Central memory CD8-positive, alpha-beta T cell (primary cell): ENCODE data around the gene CCDC192.

Experiments used
- ATAC-seq: fragments of 150-1000 bp; cut with Tn5 transposase; replicated peaks from 2 replicates; pipeline ENCODE4 v1.10.0; 2022; ENCODE audit warnings: mild to moderate bottlenecking, moderate FRiP score, moderate number of reproducible peaks; ENCODE audit not compliant: poor library complexity, severe bottlenecking; ENCODE audit errors: extremely low read depth
- DNase-seq, 2 donors: peaks; one replicate each; pipeline ENCODE4 v3.0.0; 2021; ENCODE audit warnings: low spot score in 2 of 2
- H3K27ac Mint-ChIP-seq: one replicate; pipeline ENCODE4 v1.8.0; 2022; ENCODE audit warnings: low read depth, mild to moderate bottlenecking, moderate library complexity, mixed read lengths
- H3K27me3 Mint-ChIP-seq: one replicate; pipeline ENCODE4 v1.8.0; 2022; ENCODE audit warnings: mixed read lengths
- H3K36me3 Mint-ChIP-seq: one replicate; pipeline ENCODE4 v1.8.0; 2022; ENCODE audit warnings: mild to moderate bottlenecking, moderate library complexity, mixed read lengths; ENCODE audit not compliant: insufficient read depth
- H3K4me1 Mint-ChIP-seq: one replicate; pipeline ENCODE4 v1.8.0; 2022; ENCODE audit warnings: mixed read lengths
- H3K4me3 Mint-ChIP-seq: one replicate; pipeline ENCODE4 v1.8.0; 2022; ENCODE audit warnings: mild to moderate bottlenecking, moderate library complexity, mixed read lengths
- H3K9me3 Mint-ChIP-seq: one replicate; pipeline ENCODE4 v1.8.0; 2022; ENCODE audit warnings: mixed read lengths

The CCDC192 gene

GRCh38 chr5:127806776-127807175 lies 103.6 kb downstream of the CCDC192 start:
- Mint-ChIP-seq H3K27ac (no peak overlapping the region), H3K4me3 (no peak overlapping the region), H3K9me3 (no peaks in the 10 kb centered on the region), H3K4me1 (no peaks in the 10 kb centered on the region), H3K36me3 (no peaks in the 10 kb centered on the region), H3K27me3 (peaks cover 25% of the 10 kb centered on the region)
- no peak for ATAC-seq
- DNase-seq, result no peak

GRCh38 chr5:127809533-127809932 lies 106.3 kb downstream of the CCDC192 start:
- no peak for ATAC-seq
- H3K4me1 Mint-ChIP-seq, result no peaks in the 10 kb centered on the region
- no peaks in the 10 kb centered on the region for H3K36me3 Mint-ChIP-seq
- H3K4me3 Mint-ChIP-seq, result no peak overlapping the region
- no peaks in the 10 kb centered on the region for H3K9me3 Mint-ChIP-seq
- DNase-seq, result no peak
- peaks cover 41% of the 10 kb centered on the region for H3K27me3 Mint-ChIP-seq
- no peak overlapping the region for H3K27ac Mint-ChIP-seq

- Mint-ChIP-seq H3K4me3 (no peak overlapping the region), H3K9me3 (no peaks in the 10 kb centered on the region), H3K27ac (no peak overlapping the region), H3K36me3 (no peaks in the 10 kb centered on the region), H3K27me3 (peaks cover 46% of the 10 kb centered on the region), H3K4me1 (no peaks in the 10 kb centered on the region)
- DNase-seq (no peak), ATAC-seq (no peak)
Observed at GRCh38 chr5:127810017-127810416, 106.8 kb downstream of the CCDC192 start.

DNA sequence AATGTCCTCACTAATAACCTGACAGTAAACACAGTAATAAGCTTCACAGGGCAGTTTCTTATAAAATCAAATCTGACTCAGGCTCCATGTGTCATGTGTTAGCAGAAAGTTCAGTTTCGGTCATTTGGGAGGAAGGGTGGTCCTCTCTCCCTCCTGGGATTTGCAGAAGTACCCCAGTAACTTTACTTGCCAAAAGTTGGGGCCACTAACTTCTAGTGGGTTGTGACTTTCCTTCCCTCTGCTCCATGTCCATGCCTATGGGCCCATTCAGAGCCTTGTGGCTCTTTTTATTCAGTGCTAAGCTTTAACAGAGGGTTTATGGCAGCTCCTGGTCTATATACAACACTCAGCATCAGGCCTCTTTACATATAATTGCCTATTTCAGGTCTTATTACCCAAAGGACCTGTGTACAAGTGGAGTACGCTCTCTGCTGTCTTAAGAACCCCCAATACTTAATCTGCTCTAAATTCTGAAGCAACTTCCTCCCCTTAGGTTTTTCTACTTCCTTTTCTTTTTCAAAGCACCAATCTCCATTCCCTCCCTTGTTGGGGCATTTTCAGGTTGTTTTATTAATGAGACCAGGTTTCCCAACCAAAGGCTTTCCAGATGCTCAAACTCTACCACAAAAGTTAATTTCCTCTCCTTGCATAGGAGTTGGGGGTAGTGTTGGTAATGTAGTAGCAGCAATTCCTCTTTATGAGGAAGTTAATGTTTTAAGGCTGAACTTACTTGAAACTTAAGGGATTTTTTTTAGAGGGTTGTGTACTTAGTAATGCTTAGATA lies 107.7 kb downstream of the CCDC192 start:
- Mint-ChIP-seq H3K4me1 (no peaks in the 10 kb centered on the region), H3K27ac (no peak overlapping the region)
- ATAC-seq, result no peak

GRCh38 chr5:127812570-127812969 lies 109.4 kb downstream of the CCDC192 start:
- DNase-seq, result no peak

More for the DNA sequence above, 107.7 kb downstream of the CCDC192 start:
- H3K9me3 Mint-ChIP-seq, result no peaks in the 10 kb centered on the region
- H3K4me3 Mint-ChIP-seq, result no peak overlapping the region
- H3K36me3 Mint-ChIP-seq, result no peaks in the 10 kb centered on the region
- no peak for DNase-seq
- H3K27me3 Mint-ChIP-seq, result peaks cover 55% of the 10 kb centered on the region

DNA sequence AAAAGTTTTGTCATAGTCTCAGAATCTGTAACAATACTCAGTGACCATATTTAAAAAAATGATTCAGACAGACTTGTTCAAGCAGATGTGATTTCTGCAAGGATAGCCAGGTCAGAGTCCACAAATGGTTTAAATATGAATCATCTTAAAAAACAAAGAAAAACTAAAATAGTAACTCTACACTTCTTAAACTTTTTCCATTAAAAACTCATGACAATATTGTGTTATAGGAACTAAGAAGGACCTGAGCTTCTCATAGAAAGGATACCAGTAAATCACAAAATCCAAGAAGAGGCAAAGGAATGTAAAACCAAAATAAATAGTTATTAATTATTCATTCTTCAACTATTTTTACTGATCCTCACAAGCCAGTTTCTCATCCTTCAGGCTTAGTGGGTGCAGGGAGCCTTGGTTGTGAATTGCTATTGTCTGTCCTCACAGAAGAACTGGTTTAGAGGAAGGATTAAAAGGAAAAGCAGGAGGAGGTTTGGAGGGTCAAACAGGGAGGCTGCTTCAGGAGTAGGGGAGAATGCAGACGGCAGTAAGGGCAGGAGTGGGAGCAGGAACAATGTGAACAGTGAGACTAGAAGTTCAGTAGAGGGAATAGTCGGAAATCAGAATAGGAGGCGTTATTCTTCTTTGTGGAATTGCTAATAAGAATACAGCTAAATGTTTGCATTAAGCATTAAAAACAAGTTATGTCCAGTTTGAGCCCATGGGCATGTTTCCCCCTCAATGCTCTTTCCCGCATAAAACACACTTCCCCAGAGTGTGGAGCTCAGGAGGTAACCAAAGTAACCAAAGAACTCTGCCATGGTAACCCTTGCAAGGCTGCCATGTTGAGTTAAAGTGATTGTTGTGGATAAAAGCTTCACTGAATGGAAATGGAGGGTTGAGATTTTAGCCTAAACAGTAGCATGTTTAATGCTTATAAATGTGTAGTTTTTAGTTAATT lies 110.7 kb downstream of the CCDC192 start:
- DNase-seq (no peak), ATAC-seq (no peak)
- Mint-ChIP-seq H3K4me1 (no peaks in the 10 kb centered on the region), H3K27ac (no peak overlapping the region), H3K4me3 (no peak overlapping the region), H3K9me3 (no peaks in the 10 kb centered on the region), H3K27me3 (peaks cover 65% of the 10 kb centered on the region), H3K36me3 (no peaks in the 10 kb centered on the region)

More at GRCh38 chr5:127812570-127812969, 109.4 kb downstream of the CCDC192 start:
- H3K4me1 Mint-ChIP-seq, result no peaks in the 10 kb centered on the region
- H3K36me3 Mint-ChIP-seq, result no peaks in the 10 kb centered on the region
- no peak for ATAC-seq
- peaks cover 55% of the 10 kb centered on the region for H3K27me3 Mint-ChIP-seq
- H3K27ac Mint-ChIP-seq, result no peak overlapping the region
- H3K9me3 Mint-ChIP-seq, result no peaks in the 10 kb centered on the region
- H3K4me3 Mint-ChIP-seq, result no peak overlapping the region

- Mint-ChIP-seq H3K4me3 (no peak overlapping the region), H3K27ac (no peak overlapping the region), H3K4me1 (no peaks in the 10 kb centered on the region), H3K9me3 (no peaks in the 10 kb centered on the region), H3K36me3 (no peaks in the 10 kb centered on the region), H3K27me3 (peaks cover 68% of the 10 kb centered on the region)
- no peak for ATAC-seq
- no peak for DNase-seq
Observed at GRCh38 chr5:127814588-127814973, 111.4 kb downstream of the CCDC192 start.

DNA sequence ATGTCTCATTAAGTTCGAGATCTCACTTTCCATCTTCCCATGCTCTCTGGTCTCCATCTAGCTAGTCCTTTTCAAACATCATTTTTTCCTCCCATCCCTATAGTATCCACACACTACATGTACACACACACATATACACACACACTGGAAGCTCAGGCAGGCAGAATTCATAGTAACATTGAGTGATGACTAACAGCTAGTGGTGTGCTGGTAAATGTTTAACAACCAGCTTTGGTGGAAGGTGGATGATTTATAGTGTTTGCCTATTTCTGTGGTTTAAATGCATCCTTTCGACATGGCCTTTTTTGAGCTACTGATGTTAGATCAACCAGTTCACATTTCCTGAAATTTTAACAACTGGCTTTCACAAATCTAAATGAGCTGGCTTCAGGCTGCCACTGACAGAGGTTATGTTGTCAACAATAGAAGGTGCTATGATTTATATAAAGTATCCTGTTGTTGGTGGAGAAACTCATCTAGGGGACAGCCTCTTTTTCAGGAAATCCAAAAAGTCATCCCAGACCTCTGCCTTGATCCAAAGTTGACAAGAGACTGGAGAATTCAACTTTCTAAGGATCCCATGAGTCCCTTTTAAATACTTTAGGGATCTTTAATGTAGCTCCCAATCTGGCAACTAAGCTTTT lies 117.8 kb downstream of the CCDC192 start:
- Mint-ChIP-seq H3K4me1 (no peaks in the 10 kb centered on the region), H3K36me3 (no peaks in the 10 kb centered on the region), H3K27me3 (peaks cover 13% of the 10 kb centered on the region), H3K4me3 (no peak overlapping the region), H3K9me3 (no peaks in the 10 kb centered on the region), H3K27ac (no peak overlapping the region)
- ATAC-seq (no peak), DNase-seq (no peak)

DNA sequence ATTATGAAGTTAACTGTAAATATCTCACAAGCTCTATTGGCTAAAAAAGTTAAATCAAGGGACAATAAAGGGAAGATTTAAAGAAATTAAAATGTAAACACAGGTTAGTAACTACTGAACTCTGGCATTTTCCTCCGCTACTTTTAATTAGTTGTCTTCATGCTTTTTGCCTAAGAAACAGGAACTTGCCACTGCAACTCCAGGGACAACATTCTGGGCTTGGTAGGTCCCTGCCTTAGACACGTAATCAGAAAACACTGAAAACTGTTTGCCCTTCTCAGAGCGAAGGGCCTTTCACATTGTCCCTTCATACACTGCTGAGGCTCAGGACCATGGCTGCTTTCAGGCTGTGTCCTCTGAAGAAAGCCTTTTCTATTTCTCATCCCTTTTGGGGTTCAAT lies 118.7 kb downstream of the CCDC192 start:
- Mint-ChIP-seq H3K4me1 (no peaks in the 10 kb centered on the region), H3K27ac (no peak overlapping the region), H3K4me3 (no peak overlapping the region), H3K36me3 (no peaks in the 10 kb centered on the region), H3K9me3 (no peaks in the 10 kb centered on the region), H3K27me3 (peaks cover 13% of the 10 kb centered on the region)
- ATAC-seq (no peak), DNase-seq (no peak)

GRCh38 chr5:127824126-127824525 lies 120.9 kb downstream of the CCDC192 start:
- Mint-ChIP-seq H3K9me3 (no peaks in the 10 kb centered on the region), H3K36me3 (no peaks in the 10 kb centered on the region), H3K4me1 (no peaks in the 10 kb centered on the region), H3K27me3 (peaks cover 21% of the 10 kb centered on the region), H3K4me3 (no peak overlapping the region), H3K27ac (no peak overlapping the region)
- DNase-seq (no peak), ATAC-seq (no peak)

- DNase-seq (no peak), ATAC-seq (no peak)
- no peak overlapping the region for H3K4me3 Mint-ChIP-seq
- no peaks in the 10 kb centered on the region for H3K9me3 Mint-ChIP-seq
- H3K27me3 Mint-ChIP-seq, result peaks cover 22% of the 10 kb centered on the region
- no peaks in the 10 kb centered on the region for H3K4me1 Mint-ChIP-seq
- no peak overlapping the region for H3K27ac Mint-ChIP-seq
- H3K36me3 Mint-ChIP-seq, result no peaks in the 10 kb centered on the region
Observed at GRCh38 chr5:127826011-127826410, 122.8 kb downstream of the CCDC192 start.

DNA sequence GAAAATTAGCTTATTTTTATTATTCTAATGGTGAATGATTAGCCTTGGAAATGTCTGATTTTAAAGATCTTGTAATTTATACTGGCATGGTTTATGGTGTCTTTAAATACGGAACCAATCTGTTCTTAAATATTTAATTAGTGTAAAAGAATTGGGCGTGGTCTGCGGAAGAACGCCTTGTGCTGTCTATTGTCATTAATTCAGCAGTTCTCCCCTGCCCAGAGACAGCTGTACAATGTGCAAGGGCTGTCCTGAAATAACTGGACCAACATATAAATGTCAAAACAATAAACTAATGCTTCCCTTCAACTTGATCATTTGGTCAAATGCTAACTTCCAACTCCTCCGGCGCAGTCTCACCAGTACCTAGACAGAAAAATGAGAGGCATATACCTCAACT lies 124.3 kb downstream of the CCDC192 start:
- Mint-ChIP-seq H3K4me1 (no peaks in the 10 kb centered on the region), H3K9me3 (no peaks in the 10 kb centered on the region), H3K4me3 (no peak overlapping the region), H3K27ac (no peak overlapping the region), H3K36me3 (no peaks in the 10 kb centered on the region), H3K27me3 (peaks cover 28% of the 10 kb centered on the region)
- no peak for ATAC-seq
- DNase-seq, result no peak
